Osteocyte (in vitro differentiated cells): ENCODE data around the gene SLC8A2. TPM values are rescaled to one million over a fixed set of nuclear protein-coding genes. Genes with fewer than 3 reads are reported as not detected.
A peak's percentile ranks its signal among the peaks of the same experiment; 100 is the strongest.
"Not testable (repeated sequence)": the region's sequence is repeated elsewhere in the genome, so short reads cannot be mapped to it uniquely, and the experiment has no call there.

Source experiments
- DNase-seq: peaks from one replicate; pipeline ENCODE4 v3.0.0; 2021; ENCODE audit warnings: mixed read lengths; ENCODE audit not compliant: unreplicated experiment; ENCODE audit errors: extremely low spot score
- H3K27ac Mint-ChIP-seq: one replicate; pipeline ENCODE4 v1.8.0; 2021; ENCODE audit warnings: mild to moderate bottlenecking, mixed read lengths; ENCODE audit not compliant: unreplicated experiment
- H3K27me3 Mint-ChIP-seq: one replicate; pipeline ENCODE4 v1.8.0; 2021; ENCODE audit warnings: mixed read lengths; ENCODE audit not compliant: unreplicated experiment
- H3K36me3 Mint-ChIP-seq: one replicate; pipeline ENCODE4 v1.8.0; 2021; ENCODE audit warnings: mixed read lengths; ENCODE audit not compliant: unreplicated experiment
- H3K4me1 Mint-ChIP-seq: one replicate; pipeline ENCODE4 v1.8.0; 2021; ENCODE audit warnings: mixed read lengths; ENCODE audit not compliant: unreplicated experiment
- H3K4me3 Mint-ChIP-seq: one replicate; pipeline ENCODE4 v1.8.0; 2021; ENCODE audit warnings: mild to moderate bottlenecking, moderate library complexity, mixed read lengths; ENCODE audit not compliant: unreplicated experiment
- H3K9me3 Mint-ChIP-seq: one replicate; pipeline ENCODE4 v1.8.0; 2021; ENCODE audit warnings: mixed read lengths; ENCODE audit not compliant: unreplicated experiment
- CTCF ChIP-seq: fragments of 200-600 bp; sonication (generic); IDR thresholded peaks from 2 replicates; pipeline ENCODE4 v1.5.0; 2021; ENCODE audit warnings: antibody characterized with exemption, mild to moderate bottlenecking, moderate library complexity
- total RNA-seq: library from RNA; stranded (reverse); gene quantifications from 2 replicates; pipeline ENCODE4 v1.2.1, GENCODE V29; 2021

SLC8A2 gene
- total RNA-seq, 1 donor from 2014 or later = not detected

DNA sequence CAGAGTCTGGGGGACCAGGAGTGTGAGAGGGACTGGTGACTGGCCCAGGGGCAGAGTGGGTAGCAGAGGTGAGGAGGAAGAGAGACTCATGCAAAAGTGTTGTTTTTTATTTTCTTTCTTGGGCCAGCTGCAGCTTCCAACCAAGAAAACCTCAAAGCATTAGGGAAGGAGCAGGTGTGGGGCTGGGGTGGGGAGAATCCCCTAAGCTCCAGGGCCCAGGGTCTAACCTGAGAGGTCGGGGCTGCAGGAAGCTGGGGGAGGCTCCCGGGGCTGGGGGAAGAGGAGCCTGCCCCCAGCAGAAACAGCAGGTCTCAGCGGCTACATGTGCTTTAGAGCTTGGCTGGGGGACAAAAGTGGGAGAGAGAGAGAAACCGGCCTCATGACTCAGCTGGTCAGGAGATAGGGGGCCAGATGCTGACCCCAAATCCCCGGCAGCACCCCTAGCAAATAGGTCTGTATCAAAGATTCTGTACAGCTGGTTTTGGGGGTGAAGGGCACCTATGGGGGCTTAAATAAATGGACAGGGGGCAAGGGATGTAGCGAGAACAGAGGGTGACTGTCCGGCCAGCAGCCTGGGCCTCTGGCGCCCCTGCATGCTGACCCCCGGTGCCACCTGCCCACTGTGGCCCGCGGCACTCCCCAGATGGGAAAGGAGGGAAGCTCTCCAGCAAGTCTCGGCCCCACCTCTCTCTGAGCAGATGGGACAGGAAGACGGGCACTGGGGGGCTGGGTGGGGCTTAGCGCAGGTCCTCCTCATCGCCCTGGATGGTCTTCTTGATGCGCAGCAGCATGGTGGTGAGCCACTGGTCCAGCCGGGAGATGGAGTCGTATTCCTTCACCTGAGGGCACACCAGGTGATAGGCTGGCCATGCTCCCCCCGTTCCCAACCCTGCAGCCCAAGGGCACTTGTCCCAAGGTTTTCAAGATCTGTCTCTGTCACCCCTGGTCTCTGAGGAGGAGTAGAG, 16.1 kb upstream of the SLC8A2 start:
- TF ChIP-seq CTCF = no peak
- Mint-ChIP-seq H3K36me3 (peaks cover 5% of the 10 kb centered on the region), H3K9me3 (no peaks in the 10 kb centered on the region), H3K4me1 (peaks cover 16% of the 10 kb centered on the region), H3K27me3 (no peaks in the 10 kb centered on the region), H3K27ac (no peak overlapping the region), H3K4me3 (no peak overlapping the region)
- no peak for DNase-seq

DNA sequence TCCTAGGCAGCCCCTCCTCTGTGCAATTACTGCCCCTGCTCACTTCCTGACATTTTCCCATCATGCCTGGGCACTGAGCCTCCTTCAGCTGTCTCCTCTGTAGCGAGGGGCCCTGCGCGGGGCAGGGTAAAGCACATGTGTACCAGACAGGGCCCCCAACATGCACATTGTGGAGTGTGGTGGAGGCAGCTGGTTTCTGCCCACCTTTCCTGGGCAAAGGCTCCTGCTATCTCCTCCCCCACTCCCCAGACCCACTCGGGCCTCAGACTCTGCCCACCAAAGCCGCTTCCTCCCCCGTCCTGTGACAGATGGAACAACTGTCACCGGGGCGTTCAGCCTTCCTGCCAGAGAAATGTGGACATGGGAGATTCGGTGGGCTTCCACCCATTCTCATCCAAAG, 15.2 kb upstream of the SLC8A2 start:
- no peaks in the 10 kb centered on the region for H3K9me3 Mint-ChIP-seq
- no peak for DNase-seq

GRCh38 chr19:47486220-47486619, 14.5 kb upstream of the SLC8A2 start:
- not testable (repeated sequence) for H3K9me3 Mint-ChIP-seq, H3K4me3 Mint-ChIP-seq, H3K27ac Mint-ChIP-seq, DNase-seq, H3K36me3 Mint-ChIP-seq, H3K27me3 Mint-ChIP-seq
- H3K4me1 Mint-ChIP-seq = peaks cover 16% of the 10 kb centered on the region

More for the DNA sequence above, 15.2 kb upstream of the SLC8A2 start:
- Mint-ChIP-seq H3K27ac (no peak overlapping the region), H3K4me1 (peaks cover 16% of the 10 kb centered on the region), H3K36me3 (peaks cover 5% of the 10 kb centered on the region), H3K4me3 (no peak overlapping the region), H3K27me3 (no peaks in the 10 kb centered on the region)
- no peak for TF ChIP-seq CTCF

DNA sequence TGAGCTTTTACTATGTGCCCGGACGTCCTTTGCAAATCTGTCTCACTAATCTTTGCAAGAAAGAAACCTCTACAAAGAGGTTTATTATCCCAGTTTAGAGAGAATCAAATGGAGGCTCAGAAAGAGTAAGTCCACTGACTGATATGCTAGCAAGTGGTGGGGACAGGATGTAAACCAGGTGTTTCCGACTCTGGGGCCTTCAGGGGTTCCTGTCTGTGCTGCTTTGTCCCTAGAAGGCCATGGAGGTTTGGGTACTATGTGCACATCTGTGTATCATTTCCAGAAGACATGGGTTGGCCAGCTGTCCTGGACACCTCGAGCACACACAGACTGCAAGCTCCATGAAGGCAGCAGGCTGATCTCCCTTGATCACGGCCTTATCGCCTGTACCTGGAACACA, 13.5 kb upstream of the SLC8A2 start:
- TF ChIP-seq CTCF = no peak
- peaks cover 18% of the 10 kb centered on the region for H3K4me1 Mint-ChIP-seq
- peak overlapping the region; percentile 100 for H3K27ac Mint-ChIP-seq
- H3K4me3 Mint-ChIP-seq = peak overlapping the region; percentile 95
- H3K9me3 Mint-ChIP-seq = no peaks in the 10 kb centered on the region
- H3K36me3 Mint-ChIP-seq = peaks cover 5% of the 10 kb centered on the region
- DNase-seq = no peak
- H3K27me3 Mint-ChIP-seq = no peaks in the 10 kb centered on the region

GRCh38 chr19:47483800-47484690, 12.4 kb upstream of the SLC8A2 start, which contains the start of gene KPTN:
KPTN (minus strand) TSS chr19:47484219; CDS start chr19:47484160, 59 bp downstream.
- no peaks in the 10 kb centered on the region for H3K27me3 Mint-ChIP-seq
- peak; percentile 96 for DNase-seq
- H3K9me3 Mint-ChIP-seq = no peaks in the 10 kb centered on the region
- H3K4me1 Mint-ChIP-seq = peaks cover 18% of the 10 kb centered on the region
- peak within 1 kb of the TSS; percentile 95 for H3K4me3 Mint-ChIP-seq
- H3K27ac Mint-ChIP-seq = peak within 1 kb of the TSS; percentile 100
- peaks cover 4% of the 10 kb centered on the region for H3K36me3 Mint-ChIP-seq
- TF ChIP-seq CTCF = peak; percentile 96
